Measurements from ENCODE around the gene CDHR1.

The CDHR1 gene

DNA sequence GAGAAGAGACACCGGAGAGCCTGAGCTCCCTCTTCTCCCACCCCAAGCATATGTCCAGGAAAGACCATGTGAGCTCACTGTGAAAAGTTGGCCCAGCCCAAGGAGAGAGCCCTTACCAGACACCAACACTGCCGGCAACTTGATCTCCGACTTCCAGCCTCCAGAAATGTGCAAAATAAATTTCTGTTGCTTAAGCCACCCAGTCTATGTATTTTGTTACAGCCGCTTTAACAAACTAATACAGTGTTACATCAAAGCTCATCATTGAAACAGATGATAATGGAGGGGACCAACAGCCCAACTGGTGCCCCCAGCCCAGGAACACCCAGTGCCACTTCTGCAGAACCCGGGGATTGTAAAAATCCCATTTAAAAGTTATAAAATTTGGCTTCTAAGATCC, 69.4 kb downstream of the CDHR1 start:
- peaks cover 6% of the 10 kb centered on the region; the same call in 1 of the 2 replicates for H3K27me3 ChIP-seq (ENCODE audit: insufficient read depth, low read length)

GRCh38 chr10:84264611-84265141, 70.3 kb downstream of the CDHR1 start:
- H3K4me3 ChIP-seq (ENCODE audit: low read depth, low read length), result no peak overlapping the region
- peaks cover 6% of the 10 kb centered on the region for H3K4me1 ChIP-seq (ENCODE audit: control insufficient read depth, insufficient read depth, low read length, unreplicated experiment)
- H3K27me3 ChIP-seq (ENCODE audit: insufficient read depth, low read length), result peaks cover 6% of the 10 kb centered on the region; the same call in 1 of the 2 replicates
- no peaks in the 10 kb centered on the region for H3K36me3 ChIP-seq (ENCODE audit: insufficient read depth, low read length)
- no peaks in the 10 kb centered on the region for H3K79me2 ChIP-seq (ENCODE audit: control insufficient read depth, insufficient read depth, low read length, unreplicated experiment)
- H3K27ac ChIP-seq (ENCODE audit: low read depth, low read length), result no peak overlapping the region
- peak overlapping the region; percentile 70 for H2AFZ ChIP-seq (ENCODE audit: low read length, unreplicated experiment)

More for the DNA sequence above, 69.4 kb downstream of the CDHR1 start:
- no peaks in the 10 kb centered on the region for H3K79me2 ChIP-seq (ENCODE audit: control insufficient read depth, insufficient read depth, low read length, unreplicated experiment)
- H3K27ac ChIP-seq (ENCODE audit: low read depth, low read length), result no peak overlapping the region
- H2AFZ ChIP-seq (ENCODE audit: low read length, unreplicated experiment), result no peak overlapping the region
- H3K4me3 ChIP-seq (ENCODE audit: low read depth, low read length), result no peak overlapping the region
- no peaks in the 10 kb centered on the region for H3K36me3 ChIP-seq (ENCODE audit: insufficient read depth, low read length)
- peaks cover 2% of the 10 kb centered on the region for H3K4me1 ChIP-seq (ENCODE audit: control insufficient read depth, insufficient read depth, low read length, unreplicated experiment)

DNA sequence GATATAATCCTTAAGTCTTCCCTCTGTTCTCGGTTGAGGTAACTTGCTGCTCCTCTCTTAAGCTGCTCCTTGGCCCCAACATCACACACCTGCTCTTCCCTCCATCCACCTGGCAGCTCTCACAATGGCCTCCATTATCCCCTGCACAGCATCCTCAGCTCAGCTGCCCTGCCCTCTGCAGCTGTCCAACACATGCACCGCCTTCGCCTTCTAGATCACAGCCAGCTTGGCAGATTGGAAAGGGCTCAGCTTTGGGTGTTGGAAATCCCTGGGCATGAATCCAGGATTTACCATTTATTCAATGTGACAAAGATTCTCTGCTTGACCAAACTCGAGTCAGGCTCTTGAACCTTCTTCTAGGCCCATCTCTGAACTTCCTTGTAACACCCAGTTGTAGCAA, 71.1 kb downstream of the CDHR1 start:
- Histone ChIP-seq H3K27ac (ENCODE audit: low read depth, low read length) (no peak overlapping the region), H3K27me3 (ENCODE audit: insufficient read depth, low read length) (peaks cover 6% of the 10 kb centered on the region; the same call in 1 of the 2 replicates), H3K36me3 (ENCODE audit: insufficient read depth, low read length) (no peaks in the 10 kb centered on the region), H3K4me1 (ENCODE audit: control insufficient read depth, insufficient read depth, low read length, unreplicated experiment) (peaks cover 11% of the 10 kb centered on the region), H3K79me2 (ENCODE audit: control insufficient read depth, insufficient read depth, low read length, unreplicated experiment) (no peaks in the 10 kb centered on the region), H2AFZ (ENCODE audit: low read length, unreplicated experiment) (no peak overlapping the region), H3K4me3 (ENCODE audit: low read depth, low read length) (no peak overlapping the region)

- Histone ChIP-seq H3K27ac (ENCODE audit: low read depth, low read length) (no peak overlapping the region), H3K36me3 (ENCODE audit: insufficient read depth, low read length) (no peaks in the 10 kb centered on the region), H3K4me1 (ENCODE audit: control insufficient read depth, insufficient read depth, low read length, unreplicated experiment) (peaks cover 11% of the 10 kb centered on the region), H3K4me3 (ENCODE audit: low read depth, low read length) (no peak overlapping the region), H3K79me2 (ENCODE audit: control insufficient read depth, insufficient read depth, low read length, unreplicated experiment) (no peaks in the 10 kb centered on the region), H3K27me3 (ENCODE audit: insufficient read depth, low read length) (peaks cover 3% of the 10 kb centered on the region; the same call in 1 of the 2 replicates), H2AFZ (ENCODE audit: low read length, unreplicated experiment) (no peak overlapping the region)
These were observed 73.3 kb downstream of the CDHR1 start for GRCh38 chr10:84267503-84268126.

- H2AFZ ChIP-seq (ENCODE audit: low read length, unreplicated experiment), result no peak overlapping the region
- H3K79me2 ChIP-seq (ENCODE audit: control insufficient read depth, insufficient read depth, low read length, unreplicated experiment), result no peaks in the 10 kb centered on the region
- H3K27ac ChIP-seq (ENCODE audit: low read depth, low read length), result no peak overlapping the region
These were observed 74.8 kb downstream of the CDHR1 start for GRCh38 chr10:84269162-84269561.

More at GRCh38 chr10:84269162-84269561, 74.8 kb downstream of the CDHR1 start:
- Histone ChIP-seq H3K36me3 (ENCODE audit: insufficient read depth, low read length) (no peaks in the 10 kb centered on the region), H3K4me3 (ENCODE audit: low read depth, low read length) (no peak overlapping the region), H3K4me1 (ENCODE audit: control insufficient read depth, insufficient read depth, low read length, unreplicated experiment) (peaks cover 11% of the 10 kb centered on the region), H3K27me3 (ENCODE audit: insufficient read depth, low read length) (peaks cover 18% of the 10 kb centered on the region)
